Measurements from ENCODE around the gene NKAPD1. TPM values are rescaled to one million over a fixed set of nuclear protein-coding genes. Genes with fewer than 3 reads are reported as not detected.
"Not testable (repeated sequence)": the region's sequence is repeated elsewhere in the genome, so short reads cannot be mapped to it uniquely, and the experiment has no call there.

The NKAPD1 gene
- total and polyA plus RNA-seq, 8 donors = 13.3 to 59.5 (median 48.8) TPM

- ATAC-seq (no peak), DNase-seq (no peak)
- no peak for TF ChIP-seq CTCF (IDR thresholded peaks at IDR 0.05)
- Histone ChIP-seq H3K27me3 (no peaks in the 10 kb centered on the region), H3K4me1 (peaks cover 0 to 6% of the 10 kb centered on the region in 2 donors), H3K36me3 (peaks cover 0 to 80% of the 10 kb centered on the region in 2 donors), H3K4me3 (no peak overlapping the region), H3K9me3 (no peaks in the 10 kb centered on the region), H3K27ac (no peak overlapping the region)
- intact Hi-C loops (cut with DNase I) = no loop called here
Observed at GRCh38 chr11:112044961-112045360, 29.1 kb upstream of the NKAPD1 start.

GRCh38 chr11:112046647-112047046, 27.5 kb upstream of the NKAPD1 start:
- H3K27me3 ChIP-seq; H3K27ac ChIP-seq; intact Hi-C loops (cut with DNase I); H3K9me3 ChIP-seq; H3K4me3 ChIP-seq; ATAC-seq; H3K4me1 ChIP-seq; DNase-seq: not testable (repeated sequence)
- H3K36me3 ChIP-seq = peaks cover 0 to 77% of the 10 kb centered on the region in 2 donors

GRCh38 chr11:112048256-112048655, 25.8 kb upstream of the NKAPD1 start:
- peaks cover 0 to 79% of the 10 kb centered on the region in 2 donors for H3K36me3 ChIP-seq
- H3K27ac ChIP-seq, ATAC-seq: not testable (repeated sequence)

GRCh38 chr11:112049777-112050176, 24.3 kb upstream of the NKAPD1 start:
- no peak for DNase-seq
- no peak for TF ChIP-seq CTCF (IDR thresholded peaks at IDR 0.05)
- ATAC-seq = no peak
- H3K4me3 ChIP-seq = no peak overlapping the region
- H3K9me3 ChIP-seq = no peaks in the 10 kb centered on the region
- H3K27me3 ChIP-seq = no peaks in the 10 kb centered on the region
- intact Hi-C loops (cut with DNase I) = no loop called here
- H3K4me1 ChIP-seq = peaks cover 0 to 6% of the 10 kb centered on the region in 2 donors
- no peak overlapping the region for H3K27ac ChIP-seq
- peaks cover 0 to 79% of the 10 kb centered on the region in 2 donors for H3K36me3 ChIP-seq

More at GRCh38 chr11:112048256-112048655, 25.8 kb upstream of the NKAPD1 start:
- DNase-seq; H3K9me3 ChIP-seq; H3K27me3 ChIP-seq; H3K4me1 ChIP-seq; H3K4me3 ChIP-seq; intact Hi-C loops (cut with DNase I): not testable (repeated sequence)

- DNase-seq (no peak), ATAC-seq (no peak)
- no peak for TF ChIP-seq CTCF (IDR thresholded peaks at IDR 0.05)
- Histone ChIP-seq H3K27me3 (no peaks in the 10 kb centered on the region), H3K4me3 (no peak overlapping the region), H3K4me1 (peaks cover 0 to 6% of the 10 kb centered on the region in 2 donors), H3K27ac (no peak overlapping the region), H3K9me3 (no peaks in the 10 kb centered on the region), H3K36me3 (peaks cover 0 to 77% of the 10 kb centered on the region in 2 donors)
- intact Hi-C loops (cut with DNase I) = no loop called here
Observed at GRCh38 chr11:112050721-112051120, 23.4 kb upstream of the NKAPD1 start.

GRCh38 chr11:112051768-112052167, 22.3 kb upstream of the NKAPD1 start:
- Histone ChIP-seq H3K4me1 (peaks cover 0 to 6% of the 10 kb centered on the region in 2 donors), H3K4me3 (no peak overlapping the region), H3K36me3 (peaks cover 4 to 66% of the 10 kb centered on the region in 2 donors), H3K27ac (no peak overlapping the region), H3K9me3 (no peaks in the 10 kb centered on the region), H3K27me3 (no peaks in the 10 kb centered on the region)
- TF ChIP-seq CTCF (IDR thresholded peaks at IDR 0.05) = no peak
- intact Hi-C loops (cut with DNase I) = no loop called here
- DNase-seq (no peak), ATAC-seq (no peak)

Measured in left lung (tissue), 10 donors.